Neural progenitor cell (in vitro differentiated cells): ENCODE results near the gene TCP11L1.

Experiments
- EZH2 ChIP-seq: fragments of 200-600 bp; sonication (generic); IDR thresholded peaks from 2 replicates; pipeline ENCODE4 v1.6.1; 2017; ENCODE audit warnings: antibody characterized with exemption, mild to moderate bottlenecking, moderate library complexity
- EZH2phosphoT487 ChIP-seq: fragments of 200-600 bp; sonication (generic); IDR thresholded peaks from 2 replicates; pipeline ENCODE4 v1.6.1; 2017; ENCODE audit warnings: antibody characterized with exemption
- TF ChIP-seq, protein P1 (sequence below): fragments of 200-600 bp; sonication (generic); IDR thresholded peaks from 2 replicates; pipeline ENCODE4 v1.5.1; 2017; ENCODE audit warnings: antibody characterized with exemption, mild to moderate bottlenecking

DNA sequence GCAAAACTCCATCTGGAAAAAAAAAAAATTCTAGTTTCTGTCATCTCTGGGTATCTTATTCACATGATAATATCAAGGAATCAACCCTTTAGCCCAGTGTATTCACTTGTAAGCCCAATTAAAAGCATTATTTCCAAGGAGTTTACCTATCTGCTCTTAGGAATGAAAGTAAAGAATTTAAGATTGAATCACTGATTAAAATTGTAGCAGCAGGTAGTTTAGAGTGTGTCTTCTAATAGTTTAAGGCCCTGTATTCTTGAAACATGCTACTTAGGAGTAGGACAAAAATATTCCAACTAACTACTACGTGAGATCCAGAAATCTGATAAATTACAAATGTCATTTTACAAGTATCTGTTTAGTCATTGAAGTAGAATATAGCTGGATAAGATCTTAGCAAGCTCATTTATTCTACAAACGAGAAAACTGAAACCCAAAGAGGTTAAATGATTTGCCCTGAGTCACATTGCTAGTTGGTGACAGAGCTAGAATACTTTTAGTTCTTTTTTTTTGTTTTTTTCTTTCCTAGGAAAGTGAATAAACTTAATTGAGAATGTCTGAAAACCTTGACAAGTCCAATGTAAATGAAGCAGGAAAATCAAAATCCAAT, 4.0 kb downstream of the TCP11L1 start:
- TF ChIP-seq, protein P1, sequence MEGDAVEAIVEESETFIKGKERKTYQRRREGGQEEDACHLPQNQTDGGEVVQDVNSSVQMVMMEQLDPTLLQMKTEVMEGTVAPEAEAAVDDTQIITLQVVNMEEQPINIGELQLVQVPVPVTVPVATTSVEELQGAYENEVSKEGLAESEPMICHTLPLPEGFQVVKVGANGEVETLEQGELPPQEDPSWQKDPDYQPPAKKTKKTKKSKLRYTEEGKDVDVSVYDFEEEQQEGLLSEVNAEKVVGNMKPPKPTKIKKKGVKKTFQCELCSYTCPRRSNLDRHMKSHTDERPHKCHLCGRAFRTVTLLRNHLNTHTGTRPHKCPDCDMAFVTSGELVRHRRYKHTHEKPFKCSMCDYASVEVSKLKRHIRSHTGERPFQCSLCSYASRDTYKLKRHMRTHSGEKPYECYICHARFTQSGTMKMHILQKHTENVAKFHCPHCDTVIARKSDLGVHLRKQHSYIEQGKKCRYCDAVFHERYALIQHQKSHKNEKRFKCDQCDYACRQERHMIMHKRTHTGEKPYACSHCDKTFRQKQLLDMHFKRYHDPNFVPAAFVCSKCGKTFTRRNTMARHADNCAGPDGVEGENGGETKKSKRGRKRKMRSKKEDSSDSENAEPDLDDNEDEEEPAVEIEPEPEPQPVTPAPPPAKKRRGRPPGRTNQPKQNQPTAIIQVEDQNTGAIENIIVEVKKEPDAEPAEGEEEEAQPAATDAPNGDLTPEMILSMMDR: no peak
- TF ChIP-seq EZH2 (no peak), EZH2phosphoT487 (no peak)
